CD4-positive, alpha-beta T cell (primary cell): Measurements from ENCODE around the gene OTOGL. TPM values are rescaled to one million over a fixed set of nuclear protein-coding genes. Genes with fewer than 3 reads are reported as not detected.

ENCODE experiments used
- ATAC-seq: fragments of 200-7000 bp; cut with Tn5 transposase; one replicate; pipeline ENCODE4 v1.10.0; 2022; ENCODE audit warnings: mild to moderate bottlenecking; ENCODE audit not compliant: poor library complexity
- CTCF ChIA-PET: fragments of 350-600 bp; sonication (Branson Sonifier 250); formaldehyde crosslinking; loops from one replicate; lab custom pipeline; 2021; ENCODE audit warnings: antibody characterized with exemption, inconsistent platforms; lab: Charles Lee
- POLR2A ChIA-PET: fragments of 350-600 bp; sonication (Branson Sonifier 250); formaldehyde crosslinking; loops from one replicate; lab custom pipeline; 2021; ENCODE audit warnings: antibody characterized with exemption, inconsistent platforms; lab: Charles Lee
- DNase-seq, 14 experiments: peaks; one replicate each; pipeline ENCODE4 v3.0.0-alpha.2; 2013 to 2020; ENCODE audit warnings: mixed read lengths in 2 of 14
- H3K27ac ChIP-seq, 2 donors: one replicate each; pipeline versions ENCODE4 v1.5.1 to v1.7.0; 2013; ENCODE audit warnings: low read length in 2 of 2, low read depth in 1 of 2, mild to moderate bottlenecking in 1 of 2
- H3K27me3 ChIP-seq, 2 experiments: 1 replicate in 1 of 2; 2 replicates in 1 of 2; pipeline versions ENCODE4 v1.6.1 to v1.7.0; 2013; ENCODE audit warnings: low read length in 2 of 2, control low read depth in 1 of 2, mild to moderate bottlenecking in 1 of 2, moderate library complexity in 1 of 2; ENCODE audit not compliant: insufficient read depth in 2 of 2, control insufficient read depth in 1 of 2
- H3K36me3 ChIP-seq: one replicate; pipeline ENCODE4 v1.6.1; 2013; ENCODE audit warnings: low read length, control low read depth; ENCODE audit not compliant: insufficient read depth
- H3K4me1 ChIP-seq: one replicate; pipeline ENCODE4 v1.6.1; 2013; ENCODE audit warnings: low read length, control low read depth; ENCODE audit not compliant: insufficient read depth
- H3K4me3 ChIP-seq: one replicate; pipeline ENCODE4 v1.5.1; 2013; ENCODE audit warnings: mild to moderate bottlenecking, low read length, moderate library complexity
- H3K9me3 ChIP-seq, 2 experiments: 1 replicate in 1 of 2; 2 replicates in 1 of 2; pipeline versions ENCODE4 v1.6.1 to v1.7.0; 2013; ENCODE audit warnings: low read length in 2 of 2, mild to moderate bottlenecking in 2 of 2, control low read depth in 1 of 2, moderate library complexity in 1 of 2; ENCODE audit not compliant: control insufficient read depth in 1 of 2, insufficient read depth in 1 of 2
- H3K27ac Mint-ChIP-seq: one replicate; pipeline ENCODE4 v1.8.0; 2020; ENCODE audit warnings: mixed read lengths
- H3K27me3 Mint-ChIP-seq: one replicate; pipeline ENCODE4 v1.8.0; 2021; ENCODE audit warnings: mixed read lengths
- H3K36me3 Mint-ChIP-seq: one replicate; pipeline ENCODE4 v1.8.0; 2021; ENCODE audit warnings: low read depth, mixed read lengths
- H3K4me1 Mint-ChIP-seq: one replicate; pipeline ENCODE4 v1.8.0; 2021; ENCODE audit warnings: low read depth, mixed read lengths
- H3K4me3 Mint-ChIP-seq: one replicate; pipeline ENCODE4 v1.8.0; 2020; ENCODE audit warnings: mild to moderate bottlenecking, mixed read lengths
- H3K9me3 Mint-ChIP-seq: one replicate; pipeline ENCODE4 v1.8.0; 2020; ENCODE audit warnings: mixed read lengths
- intact Hi-C, 2 experiments: fragments of 100-400 bp; cut with DNase I in 1 of 2; cut with micrococcal nuclease in 1 of 2; formaldehyde crosslinking; loops; one replicate each; pipeline versions ENCODE4 v1.15.1 to v1.9.0; 2023 to 2025; cut with DNase I, micrococcal nuclease
- total RNA-seq, 174 experiments: library from RNA in 2 of 174; stranded (reverse) in 2 of 174; gene quantifications; one replicate each; pipeline ENCODE4 v1.2.3 and lab custom pipeline; 2021 to 2026
- TF ChIP-seq, protein P1 (sequence below): fragments of 200-600 bp; IDR thresholded peaks from one replicate; pipeline ENCODE4 v1.8.0; 2022; ENCODE audit warnings: antibody characterized with exemption, mild to moderate bottlenecking

Gene OTOGL
- total RNA-seq, 2 experiments from 2014 or later: not detected

DNA sequence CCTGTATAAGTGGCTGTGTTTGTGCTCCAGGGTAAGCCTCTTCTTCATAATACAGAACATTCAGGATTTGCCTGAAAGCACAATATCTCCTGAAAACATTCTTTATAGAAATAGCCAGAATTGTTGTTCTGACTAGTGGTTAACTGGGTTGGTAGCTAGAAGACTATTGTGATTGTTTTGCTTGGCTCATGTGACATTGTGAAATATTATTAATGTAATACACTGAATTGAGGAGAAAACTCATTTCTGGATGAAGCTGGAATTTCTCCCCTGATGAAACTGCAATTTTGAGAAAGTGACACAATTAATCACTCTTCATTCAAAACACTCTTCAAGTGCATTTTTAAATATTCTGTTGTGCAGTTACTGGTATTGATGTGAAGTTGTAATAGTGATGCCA, 172.4 kb downstream of the OTOGL start:
- Mint-ChIP-seq H3K4me1 (no peaks in the 10 kb centered on the region), H3K27ac (no peak overlapping the region), H3K27me3 (peaks cover 17% of the 10 kb centered on the region), H3K4me3 (no peak overlapping the region), H3K36me3 (no peaks in the 10 kb centered on the region), H3K9me3 (no peaks in the 10 kb centered on the region)
- ChIA-PET CTCF (no interaction called here), POLR2A (no interaction called here)
- H3K4me3 ChIP-seq: no peak overlapping the region
- H3K27me3 ChIP-seq: no peaks in the 10 kb centered on the region
- no peaks in the 10 kb centered on the region for H3K9me3 ChIP-seq
- DNase-seq: no peak
- ATAC-seq: no peak
- H3K4me1 ChIP-seq: no peaks in the 10 kb centered on the region
- TF ChIP-seq, protein P1, sequence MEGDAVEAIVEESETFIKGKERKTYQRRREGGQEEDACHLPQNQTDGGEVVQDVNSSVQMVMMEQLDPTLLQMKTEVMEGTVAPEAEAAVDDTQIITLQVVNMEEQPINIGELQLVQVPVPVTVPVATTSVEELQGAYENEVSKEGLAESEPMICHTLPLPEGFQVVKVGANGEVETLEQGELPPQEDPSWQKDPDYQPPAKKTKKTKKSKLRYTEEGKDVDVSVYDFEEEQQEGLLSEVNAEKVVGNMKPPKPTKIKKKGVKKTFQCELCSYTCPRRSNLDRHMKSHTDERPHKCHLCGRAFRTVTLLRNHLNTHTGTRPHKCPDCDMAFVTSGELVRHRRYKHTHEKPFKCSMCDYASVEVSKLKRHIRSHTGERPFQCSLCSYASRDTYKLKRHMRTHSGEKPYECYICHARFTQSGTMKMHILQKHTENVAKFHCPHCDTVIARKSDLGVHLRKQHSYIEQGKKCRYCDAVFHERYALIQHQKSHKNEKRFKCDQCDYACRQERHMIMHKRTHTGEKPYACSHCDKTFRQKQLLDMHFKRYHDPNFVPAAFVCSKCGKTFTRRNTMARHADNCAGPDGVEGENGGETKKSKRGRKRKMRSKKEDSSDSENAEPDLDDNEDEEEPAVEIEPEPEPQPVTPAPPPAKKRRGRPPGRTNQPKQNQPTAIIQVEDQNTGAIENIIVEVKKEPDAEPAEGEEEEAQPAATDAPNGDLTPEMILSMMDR: no peak
- H3K36me3 ChIP-seq: no peaks in the 10 kb centered on the region
- H3K27ac ChIP-seq: no peak overlapping the region
- intact Hi-C loops: loop anchor here in 1 of 2 experiments (5.0 kb wide), 2 partner anchors 219 to 384 kb away; no protein-coding TSS in a partner anchor

DNA sequence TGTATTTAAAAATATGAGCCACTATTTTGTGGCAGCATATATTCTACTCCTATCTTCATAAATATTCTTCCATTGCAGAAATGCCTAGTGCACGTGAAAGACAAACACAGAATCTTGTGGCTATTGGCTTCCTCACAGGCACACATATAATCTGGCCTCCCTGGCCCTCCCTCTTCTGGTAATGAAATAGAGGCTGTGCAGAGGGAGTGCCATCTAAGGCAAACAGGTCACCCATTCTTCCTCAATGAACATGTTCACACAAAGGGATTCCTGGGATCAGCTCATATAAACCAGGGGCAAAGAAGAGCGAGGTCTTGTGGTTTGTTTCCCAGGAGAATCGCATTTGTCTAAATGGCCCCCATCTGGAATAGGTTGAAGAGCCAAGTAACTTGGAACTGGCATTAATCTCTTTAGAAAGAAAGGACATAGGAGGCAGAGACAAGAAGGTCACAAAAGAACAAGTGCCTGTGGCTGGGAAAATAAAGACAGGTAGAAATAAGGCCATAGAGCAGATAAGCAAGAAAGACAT, 173.1 kb downstream of the OTOGL start:
- Mint-ChIP-seq H3K27me3 (peaks cover 17% of the 10 kb centered on the region), H3K27ac (no peak overlapping the region), H3K4me1 (no peaks in the 10 kb centered on the region), H3K36me3 (no peaks in the 10 kb centered on the region), H3K4me3 (no peak overlapping the region), H3K9me3 (no peaks in the 10 kb centered on the region)
- ChIA-PET POLR2A (no interaction called here), CTCF (interaction anchor here (0.5 kb wide), 1 partner anchor 125 kb away, joined by 3 read pairs; no protein-coding TSS in a partner anchor)
- Histone ChIP-seq H3K9me3 (no peaks in the 10 kb centered on the region), H3K4me3 (no peak overlapping the region), H3K27ac (no peak overlapping the region), H3K4me1 (no peaks in the 10 kb centered on the region), H3K27me3 (no peaks in the 10 kb centered on the region), H3K36me3 (no peaks in the 10 kb centered on the region)
- no peak for ATAC-seq
- intact Hi-C loops: loop anchor here in 1 of 2 experiments (5.0 kb wide), 2 partner anchors 220 to 385 kb away; no protein-coding TSS in a partner anchor
- no peak for DNase-seq
- TF ChIP-seq, protein P1: no peak

DNA sequence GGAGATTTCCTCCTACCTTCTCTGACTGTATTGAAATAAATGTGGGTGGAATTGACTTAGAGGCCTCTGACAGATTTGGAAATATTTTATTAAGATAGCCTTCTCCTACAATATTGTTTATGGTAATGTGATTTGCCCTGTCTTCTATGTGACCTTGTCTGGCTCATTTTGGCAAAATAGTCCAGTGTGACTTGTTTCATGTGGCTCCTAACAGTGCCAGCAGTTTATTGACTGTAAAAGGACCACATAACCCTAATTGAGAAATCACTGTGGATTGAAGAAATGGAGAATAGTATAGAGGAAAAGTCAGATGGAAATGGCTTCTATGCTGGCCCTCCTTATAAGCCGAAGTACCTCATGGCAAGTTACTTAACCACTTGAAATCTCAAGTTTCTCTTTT, 173.8 kb downstream of the OTOGL start:
- H3K9me3 ChIP-seq: no peaks in the 10 kb centered on the region
- no peaks in the 10 kb centered on the region for H3K27me3 ChIP-seq
- CTCF ChIA-PET: no interaction called here
- Mint-ChIP-seq H3K9me3 (no peaks in the 10 kb centered on the region), H3K4me1 (no peaks in the 10 kb centered on the region), H3K36me3 (no peaks in the 10 kb centered on the region), H3K27me3 (peaks cover 13% of the 10 kb centered on the region), H3K4me3 (no peak overlapping the region), H3K27ac (no peak overlapping the region)
- no peak for DNase-seq
- TF ChIP-seq, protein P1: no peak
- no peak overlapping the region for H3K4me3 ChIP-seq
- POLR2A ChIA-PET: no interaction called here
- intact Hi-C loops: loop anchor here in 1 of 2 experiments (5.0 kb wide), 2 partner anchors 221 to 386 kb away; no protein-coding TSS in a partner anchor
- H3K4me1 ChIP-seq: no peaks in the 10 kb centered on the region
- no peak for ATAC-seq
- no peaks in the 10 kb centered on the region for H3K36me3 ChIP-seq
- no peak overlapping the region for H3K27ac ChIP-seq
